ENCODE results near the gene SULT4A1.

- TF ChIP-seq SUZ12 (IDR thresholded peaks at IDR 0.05; ENCODE audit: extremely low read depth, insufficient read depth, insufficient read length) (no peak), ZNF274 (IDR thresholded peaks at IDR 0.05; ENCODE audit: low read depth, low read length) (no peak), YY1 (IDR thresholded peaks at IDR 0.05; ENCODE audit: insufficient read depth, insufficient read length) (no peak)
Observed at GRCh38 chr22:43857367-43857766, 4.9 kb downstream of the SULT4A1 start.

All from NT2/D1 (cell line).